Sigmoid colon (tissue), 3 donors: ENCODE data around the gene SSBP4.

Experiments
- CTCF ChIP-seq, 4 experiments: fragments of 450-650 bp in 3 of 4; fragments of 200-600 bp in 1 of 4; IDR thresholded peaks; one replicate each; pipeline ENCODE4 v1.5.1; 2016 to 2019; ENCODE audit warnings: antibody characterized with exemption in 4 of 4, mild to moderate bottlenecking in 3 of 4, moderate library complexity in 2 of 4
- POLR2A ChIP-seq, 2 donors: fragments of 450-650 bp; IDR thresholded peaks; one replicate each; pipeline ENCODE4 v1.6.1; 2016; ENCODE audit warnings: antibody characterized with exemption in 2 of 2, mild to moderate bottlenecking in 2 of 2, moderate library complexity in 2 of 2

DNA sequence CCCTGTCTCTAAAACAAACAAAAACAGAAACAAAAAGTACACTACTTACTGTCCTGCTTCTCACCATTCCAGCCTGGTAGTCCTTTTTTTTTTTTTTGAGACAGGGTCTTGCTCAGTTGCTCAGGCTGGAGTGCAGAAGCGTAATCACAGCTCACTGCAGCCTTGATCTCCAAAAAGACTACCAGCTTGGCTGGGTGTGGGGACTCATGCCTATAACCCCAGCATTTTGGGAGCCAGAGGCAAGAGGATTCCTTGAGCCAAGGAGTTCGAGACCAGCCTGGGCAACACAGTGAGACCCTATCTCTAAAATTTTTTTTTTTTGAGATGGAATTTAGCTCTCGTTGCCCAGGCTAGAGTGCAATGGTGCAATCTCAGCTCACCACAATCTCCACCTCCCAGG, 38.4 kb upstream of the SSBP4 start:
- no peak for TF ChIP-seq POLR2A (IDR thresholded peaks at IDR 0.05)
- TF ChIP-seq CTCF (IDR thresholded peaks at IDR 0.05): no peak
